H1 (cell line): ENCODE results near the gene ANK2. TPM values are rescaled to one million over a fixed set of nuclear protein-coding genes. Genes with fewer than 3 reads are reported as not detected.

Source experiments
- CTCF ChIA-PET: fragments of 300-600 bp; sonication (Branson Sonifier 250); formaldehyde crosslinking; loops from one replicate; lab custom pipeline; 2021; ENCODE audit not compliant: partially characterized antibody; lab: Charles Lee
- POLR2A ChIA-PET: fragments of 300-600 bp; sonication (Branson Sonifier 250); formaldehyde crosslinking; loops from one replicate; lab custom pipeline; 2021; ENCODE audit warnings: inconsistent platforms; ENCODE audit not compliant: partially characterized antibody; lab: Charles Lee
- DNase-seq, 2 experiments: peaks; one replicate each; pipeline versions ENCODE4 v3.0.0 to v3.0.0-alpha.2; 2010 to 2022; ENCODE audit warnings: low spot score in 2 of 2, low read depth in 1 of 2, mixed read lengths in 1 of 2
- FAIRE-seq: peaks from 2 replicates; lab custom pipeline; 2011; peaks lifted over from hg19 to GRCh38; lab: Jason Lieb, UNC
- H2AFZ ChIP-seq: 2 replicates; pipeline ENCODE4 v1.8.1; 2012; ENCODE audit warnings: low read length, inconsistent platforms
- H2AK5ac ChIP-seq: 2 replicates; pipeline ENCODE4 v1.6.1; 2013; ENCODE audit warnings: low read depth, low read length
- H2BK120ac ChIP-seq: replicated peaks from 2 replicates; pipeline ENCODE3; 2013; ENCODE audit warnings: low read depth, low read length, inconsistent platforms
- H2BK12ac ChIP-seq: 2 replicates; pipeline ENCODE4 v1.6.1; 2013; ENCODE audit warnings: low read depth, low read length
- H2BK15ac ChIP-seq: 2 replicates; pipeline ENCODE4 v1.6.1; 2013; ENCODE audit warnings: low read length
- H2BK20ac ChIP-seq: 2 replicates; pipeline ENCODE4 v1.6.1; 2013; ENCODE audit warnings: low read length
- H2BK5ac ChIP-seq: 2 replicates; pipeline ENCODE4 v1.6.1; 2013; ENCODE audit warnings: low read depth, low read length
- H3K14ac ChIP-seq: 2 replicates; pipeline ENCODE4 v1.6.1; 2013; ENCODE audit warnings: inconsistent platforms; ENCODE audit not compliant: insufficient read length
- H3K18ac ChIP-seq: 2 replicates; pipeline ENCODE4 v1.6.1; 2013; ENCODE audit warnings: low read length; ENCODE audit errors: extremely low read depth
- H3K23ac ChIP-seq: 2 replicates; pipeline ENCODE4 v1.6.1; 2013; ENCODE audit warnings: inconsistent platforms; ENCODE audit not compliant: insufficient read length
- H3K23me2 ChIP-seq: 2 replicates; pipeline ENCODE4 v1.6.1; 2013; ENCODE audit warnings: low read depth, low read length
- H3K27ac ChIP-seq: 2 replicates; pipeline ENCODE4 v1.6.1; 2011; ENCODE audit warnings: low read depth, low read length, inconsistent platforms
- H3K27me3 ChIP-seq, 4 experiments: replicated peaks in 1 of 4; 1 replicate in 1 of 4; 2 replicates in 3 of 4; pipeline versions ENCODE4 v1.6.1 to v1.8.1; 2011 to 2013; ENCODE audit warnings: low read length in 3 of 4, mild to moderate bottlenecking in 3 of 4, inconsistent platforms in 2 of 4, mixed read lengths in 2 of 4, moderate library complexity in 1 of 4; ENCODE audit not compliant: control insufficient read depth in 3 of 4, insufficient read depth in 3 of 4; ENCODE audit errors: extremely low read depth in 1 of 4
- H3K36me3 ChIP-seq, 4 experiments: 2 replicates each; pipeline versions ENCODE4 v1.6.1 to v1.8.1; 2011 to 2013; ENCODE audit warnings: mild to moderate bottlenecking in 4 of 4, low read length in 3 of 4, moderate library complexity in 2 of 4, control low read depth in 1 of 4, inconsistent platforms in 1 of 4; ENCODE audit not compliant: insufficient read depth in 4 of 4, control insufficient read depth in 2 of 4
- H3K4ac ChIP-seq: replicated peaks from 2 replicates; pipeline ENCODE3; 2013; ENCODE audit warnings: low read length, low read depth, mixed read lengths, inconsistent platforms; ENCODE audit not compliant: insufficient read length
- H3K4me1 ChIP-seq, 4 experiments: replicated peaks in 1 of 4; 1 replicate in 1 of 4; 2 replicates in 3 of 4; pipeline versions ENCODE4 v1.6.1 to v1.8.1; 2011 to 2013; ENCODE audit warnings: low read length in 3 of 4, inconsistent platforms in 2 of 4, mixed read lengths in 1 of 4; ENCODE audit not compliant: insufficient read depth in 4 of 4, control insufficient read depth in 3 of 4
- H3K4me2 ChIP-seq, 2 experiments: 2 replicates each; pipeline versions ENCODE4 v1.6.1 to v1.8.1; 2011 to 2013; ENCODE audit warnings: low read depth in 2 of 2, low read length in 2 of 2, control low read depth in 1 of 2, inconsistent platforms in 1 of 2, mild to moderate bottlenecking in 1 of 2; ENCODE audit not compliant: insufficient read depth in 1 of 2
- H3K4me3 ChIP-seq, 4 experiments: fragments of 200-600, 300-600 bp in 1 of 4; sonication (generic), shearing (Covaris generic), sonication (Bioruptor Twin) in 1 of 4; 2 replicates each; pipeline versions ENCODE4 v1.5.1 to v1.8.1; 2011 to 2016; ENCODE audit warnings: low read length in 4 of 4, low read depth in 3 of 4, control low read depth in 2 of 4, inconsistent platforms in 2 of 4, mild to moderate bottlenecking in 2 of 4, mixed read lengths in 1 of 4, moderate library complexity in 1 of 4; ENCODE audit not compliant: insufficient read depth in 2 of 4; ENCODE audit errors: extremely low read depth in 1 of 4
- H3K56ac ChIP-seq: replicated peaks from 2 replicates; pipeline ENCODE3; 2013; ENCODE audit warnings: low read depth, mild to moderate bottlenecking, mixed read lengths, low read length, inconsistent platforms; ENCODE audit not compliant: insufficient read length
- H3K79me1 ChIP-seq: 2 replicates; pipeline ENCODE4 v1.6.1; 2013; ENCODE audit warnings: low read depth, low read length, control low read depth
- H3K79me2 ChIP-seq, 2 experiments: 2 replicates each; pipeline versions ENCODE4 v1.6.1 to v1.8.1; 2012 to 2013; ENCODE audit warnings: low read length in 2 of 2, mild to moderate bottlenecking in 2 of 2, inconsistent platforms in 1 of 2; ENCODE audit not compliant: insufficient read depth in 2 of 2, control insufficient read depth in 1 of 2
- H3K9ac ChIP-seq, 4 experiments: replicated peaks in 1 of 4; 1 replicate in 1 of 4; 2 replicates in 3 of 4; pipeline versions ENCODE4 v1.6.1 to v1.8.1; 2011 to 2013; ENCODE audit warnings: low read depth in 3 of 4, low read length in 3 of 4, control low read depth in 2 of 4, mild to moderate bottlenecking in 2 of 4, moderate library complexity in 2 of 4, inconsistent platforms in 1 of 4; ENCODE audit errors: extremely low read depth in 1 of 4
- H3K9me3 ChIP-seq, 2 experiments: 2 replicates each; pipeline versions ENCODE4 v1.6.1 to v1.8.1; 2012 to 2013; ENCODE audit warnings: mild to moderate bottlenecking in 2 of 2, moderate library complexity in 2 of 2, control low read depth in 1 of 2, inconsistent platforms in 1 of 2, low read depth in 1 of 2, low read length in 1 of 2, mixed read lengths in 1 of 2; ENCODE audit not compliant: insufficient read depth in 2 of 2
- H4K20me1 ChIP-seq, 2 experiments: replicated peaks in 1 of 2; 2 replicates each; pipeline versions ENCODE3 to v1.8.1; 2011 to 2013; ENCODE audit warnings: inconsistent platforms in 2 of 2, low read length in 2 of 2, mild to moderate bottlenecking in 1 of 2; ENCODE audit not compliant: insufficient read depth in 2 of 2, control insufficient read depth in 1 of 2
- H4K5ac ChIP-seq: 2 replicates; pipeline ENCODE4 v1.6.1; 2013; ENCODE audit warnings: low read length, low read depth, mixed read lengths, inconsistent platforms; ENCODE audit not compliant: insufficient read length
- H4K8ac ChIP-seq: 2 replicates; pipeline ENCODE4 v1.8.0; 2013; ENCODE audit warnings: mild to moderate bottlenecking, moderate library complexity, low read length, inconsistent platforms; ENCODE audit not compliant: insufficient read depth; ENCODE audit errors: extremely low read depth
- H4K91ac ChIP-seq: replicated peaks from 2 replicates; pipeline ENCODE3; 2013; ENCODE audit warnings: low read length, mixed read lengths, inconsistent platforms; ENCODE audit not compliant: insufficient read length
- EGR1 ChIP-seq: IDR thresholded peaks from 2 replicates; pipeline ENCODE4 v1.6.1; 2011; ENCODE audit warnings: low read depth, low read length, borderline replicate concordance
- KDM1A ChIP-seq: fragments of 200-600, 300-600 bp; sonication (generic); IDR thresholded peaks from 2 replicates; pipeline ENCODE4 v1.7.1; 2016; ENCODE audit warnings: mild to moderate bottlenecking, low read length, borderline replicate concordance
- MAX ChIP-seq: IDR thresholded peaks from 2 replicates; pipeline ENCODE4 v1.6.1; 2012; ENCODE audit warnings: inconsistent platforms
- NRF1 ChIP-seq: IDR thresholded peaks from 2 replicates; pipeline ENCODE4 v1.6.1; 2011; ENCODE audit warnings: mild to moderate bottlenecking, low read depth, low read length, improper control_type of control experiment
- RFX5 ChIP-seq: IDR thresholded peaks from 2 replicates; pipeline ENCODE4 v1.6.1; 2011; ENCODE audit warnings: low read depth, low read length, improper control_type of control experiment, borderline replicate concordance
- RNF2 ChIP-seq: fragments of 200-900, 300-1000 bp; sonication (generic); IDR thresholded peaks from 2 replicates; pipeline ENCODE4 v1.7.1; 2016; ENCODE audit warnings: borderline replicate concordance, low read depth, mild to moderate bottlenecking, antibody characterized with exemption, low read length; ENCODE audit not compliant: poor library complexity, severe bottlenecking; ENCODE audit errors: missing control alignments
- RXRA ChIP-seq: IDR thresholded peaks from 2 replicates; pipeline ENCODE4 v1.6.1; 2011; ENCODE audit warnings: low read depth, mild to moderate bottlenecking, low read length, moderate library complexity; ENCODE audit not compliant: insufficient read depth
- TEAD4 ChIP-seq: IDR thresholded peaks from 2 replicates; pipeline ENCODE4 v1.6.1; 2012; ENCODE audit warnings: low read depth, low read length, inconsistent platforms, mixed read lengths
- WGBS, 2 experiments: shearing (Covaris generic) in 1 of 2; methylation state at CpG; one replicate each; pipeline versions ENCODE4 v1.1.6 to v1.1.7; 2013 to 2015; ENCODE audit warnings: low lambda C conversion rate in 2 of 2, mixed read lengths in 2 of 2, inconsistent platforms in 1 of 2, low coverage in 1 of 2, missing lambda C conversion rate in 1 of 2; ENCODE audit not compliant: insufficient replicate concordance in 2 of 2, insufficient coverage in 1 of 2, insufficient read length in 1 of 2; ENCODE audit errors: extremely low coverage in 1 of 2, missing lambda C conversion rate in 1 of 2; 5-methylcytosine and 5-hydroxymethylcytosine counted together
- polyA plus RNA-seq, 7 experiments: library from polyadenylated mRNA; depleted of rRNA in 3 of 7; stranded (reverse) in 5 of 7; unstranded in 2 of 7; fragments of >200 nt in 5 of 7; fragments of 200-250 nt in 2 of 7; gene quantifications; 1 replicate in 5 of 7; 2 replicates in 1 of 7; 4 replicates in 1 of 7; pipeline versions ENCODE4 v1.2.1 to v1.2.3, GENCODE V29; 2011 to 2013; ENCODE audit warnings: missing spikeins in 2 of 7, mixed read lengths in 2 of 7
- total RNA-seq: library from RNA; stranded (reverse); fragmentation: NEBNext Ultra II Directional; extraction: Animal tissue kit (Norgen Biotek cat#: 25700); gene quantifications from 2 replicates; pipeline ENCODE4 v1.2.1, GENCODE V29; 2021

ANK2 gene
- total and polyA plus RNA-seq, 2 of the 8 experiments (the other 6 are each of a cell fraction or from before 2014, with no cell fraction given): 14.2 to 35.1 TPM

GRCh38 chr4:113012122-113012725 lies 37.2 kb upstream of the ANK2 start:
- Histone ChIP-seq H3K4me3 (no peak overlapping the region), H3K9me3 (no peaks in the 10 kb centered on the region), H2BK20ac (no peak overlapping the region), H3K14ac (no peak overlapping the region), H3K23ac (no peak overlapping the region), H2AFZ (no peak overlapping the region), H2BK15ac (no peak overlapping the region), H2BK120ac (no peak overlapping the region), H3K4me2 (no peak overlapping the region), H3K4ac (no peak overlapping the region), H3K79me1 (no peaks in the 10 kb centered on the region), H3K56ac (no peak overlapping the region), H4K8ac (no peak overlapping the region), H2BK5ac (no peak overlapping the region), H3K79me2 (no peaks in the 10 kb centered on the region), H2BK12ac (no peak overlapping the region), H3K27me3 (no peaks in the 10 kb centered on the region), H3K23me2 (no peaks in the 10 kb centered on the region), H4K91ac (no peak overlapping the region), H4K5ac (no peak overlapping the region), H4K20me1 (no peaks in the 10 kb centered on the region), H3K18ac (no peak overlapping the region), H3K36me3 (no peaks in the 10 kb centered on the region), H3K4me1 (no peaks in the 10 kb centered on the region; a peak in 1 of 7 replicates), H3K27ac (no peak overlapping the region), H3K9ac (no peak overlapping the region), H2AK5ac (no peak overlapping the region)
- TF ChIP-seq RFX5 (no peak), NRF1 (no peak), EGR1 (no peak), MAX (no peak), KDM1A (no peak), RNF2 (no peak), RXRA (no peak), TEAD4 (no peak)
- FAIRE-seq: no peak
- CTCF ChIA-PET: interaction anchor here (0.9 to 1.4 kb wide), 3 partner anchors 8 to 83 kb away, joined by 3 to 4 read pairs (median 3); no protein-coding TSS in a partner anchor
- no peak for DNase-seq
- 90% methylated on average over 4 of the region's 4 CpGs; no CpG with 5 or more reads in 1 of the 2 experiments for WGBS, 2 experiments
- POLR2A ChIA-PET: interaction anchor here (1.4 kb wide), 1 partner anchor 20 kb away, joined by 3 read pairs; no protein-coding TSS in a partner anchor
